HG03432 (cell line): ENCODE measurements around the gene MUC5AC.
"Not testable (repeated sequence)": the region's sequence is repeated elsewhere in the genome, so short reads cannot be mapped to it uniquely, and the experiment has no call there.

Experiments used
- ATAC-seq: cut with Tn5 transposase; IDR thresholded peaks from one replicate; pipeline ENCODE4 v1.9.1; 2021; ENCODE audit warnings: mild to moderate bottlenecking, moderate library complexity; ENCODE audit not compliant: unreplicated experiment

The MUC5AC gene

GRCh38 chr11:1205121-1205986 is 47.6 kb downstream of the MUC5AC start:
- no peak for ATAC-seq

DNA sequence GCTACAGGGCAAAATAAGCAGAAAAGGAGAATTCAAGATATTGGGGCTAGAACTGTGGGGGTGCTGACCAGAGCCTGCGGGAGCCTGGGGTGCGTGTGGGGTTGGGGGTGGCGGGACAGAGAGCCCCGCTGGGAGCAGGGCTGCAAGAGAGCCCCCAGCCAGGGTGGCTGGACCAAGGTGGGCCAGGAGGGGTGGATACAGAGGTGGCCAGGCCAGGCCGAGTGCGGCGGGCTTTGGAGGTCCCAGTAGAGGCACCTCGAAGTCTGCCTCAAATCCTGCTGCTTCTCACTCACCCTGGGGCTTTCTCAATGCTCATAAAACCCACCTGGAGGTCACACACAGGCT is 48.2 kb downstream of the MUC5AC start:
- ATAC-seq = no peak

DNA sequence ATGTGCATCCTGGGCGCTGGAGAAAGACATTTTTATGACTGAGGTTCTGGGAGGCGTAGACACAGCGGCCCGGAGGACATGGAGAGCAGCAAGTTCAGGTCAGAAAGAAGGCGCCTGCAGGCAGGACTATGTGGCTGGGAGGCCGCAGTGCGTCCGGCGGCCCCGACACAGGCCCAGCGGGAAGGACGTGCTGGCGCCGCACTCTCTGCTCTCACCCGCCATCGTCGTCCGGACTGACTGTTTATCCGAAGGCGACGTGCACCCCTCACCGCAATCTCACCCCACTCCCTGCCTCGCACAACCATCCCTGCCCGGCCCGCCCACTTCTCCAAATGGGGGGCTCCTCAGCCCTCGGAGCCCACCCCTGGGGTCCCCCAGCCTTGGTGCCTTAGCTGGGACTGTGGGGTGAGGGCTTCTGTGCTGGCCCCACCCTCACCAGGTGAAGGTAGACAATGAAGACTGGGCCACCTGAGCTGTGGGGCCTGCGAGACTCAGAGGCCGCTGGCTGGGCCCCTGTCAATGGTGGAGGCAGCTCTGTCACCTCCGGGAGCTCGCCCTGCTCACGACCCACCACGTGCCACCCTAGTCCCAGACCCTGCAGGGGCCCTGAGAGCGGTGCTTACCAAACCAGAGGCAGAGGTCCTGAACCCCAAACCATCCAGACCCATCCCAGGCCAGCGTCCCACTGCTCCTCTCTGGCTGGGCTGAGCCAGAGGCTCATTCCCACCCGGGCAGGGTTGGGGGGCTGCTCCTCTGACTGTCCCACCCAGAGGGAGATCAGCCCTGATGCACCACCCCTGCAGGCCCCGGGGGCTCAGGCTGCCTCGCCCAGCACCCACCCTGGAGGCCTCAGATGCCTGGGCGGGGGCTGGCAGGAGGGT is 48.9 kb downstream of the MUC5AC start:
- no peak for ATAC-seq

- ATAC-seq = no peak
These were observed 49.8 kb downstream of the MUC5AC start for GRCh38 chr11:1207401-1208143.

- no peak for ATAC-seq
These were observed 50.3 kb downstream of the MUC5AC start for GRCh38 chr11:1208144-1208393.

DNA sequence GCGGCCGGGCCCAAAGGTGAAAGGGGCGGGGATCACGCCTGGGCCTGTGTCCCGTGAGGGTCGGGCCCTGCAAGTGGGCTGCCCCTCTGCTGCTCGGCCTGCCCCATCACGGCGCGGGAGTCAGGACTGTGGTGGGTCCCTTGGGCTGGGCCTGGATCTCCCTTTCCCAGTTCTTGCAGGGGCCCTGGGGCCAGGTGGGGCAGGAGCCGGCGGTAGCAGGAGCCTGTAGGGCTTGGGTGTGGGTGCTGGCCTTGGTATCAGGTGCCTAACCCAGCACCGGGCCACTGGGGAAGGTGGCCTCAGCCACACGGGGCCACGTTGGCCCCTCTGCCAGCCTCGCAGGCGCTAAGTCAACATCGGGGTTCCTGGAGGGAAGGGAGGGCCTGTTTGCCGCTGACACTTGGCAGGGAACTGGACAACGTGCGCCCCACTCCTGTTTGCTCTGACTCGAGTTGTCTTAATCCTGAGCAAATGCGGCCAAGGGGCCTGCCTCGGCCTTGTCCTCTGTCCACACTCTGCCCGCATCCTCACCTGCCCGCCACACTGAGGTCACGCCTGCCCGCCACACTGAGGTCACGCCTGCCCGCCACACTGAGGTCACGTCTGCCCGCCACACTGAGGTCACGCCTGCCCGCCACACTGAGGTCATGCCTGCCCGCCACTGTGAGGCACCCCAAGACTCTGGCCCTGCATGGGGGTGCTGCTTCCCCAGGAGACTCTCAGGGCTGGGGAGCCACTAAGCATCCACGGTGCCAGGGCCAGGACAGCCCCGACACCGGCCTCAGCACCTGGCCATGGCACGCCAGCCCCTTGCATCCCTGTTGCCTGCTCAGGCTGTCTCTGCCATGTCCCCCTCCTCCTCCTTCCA is 50.9 kb downstream of the MUC5AC start:
- no peak for ATAC-seq

- no peak for ATAC-seq
These were observed 51.8 kb downstream of the MUC5AC start for GRCh38 chr11:1209371-1210057.

DNA sequence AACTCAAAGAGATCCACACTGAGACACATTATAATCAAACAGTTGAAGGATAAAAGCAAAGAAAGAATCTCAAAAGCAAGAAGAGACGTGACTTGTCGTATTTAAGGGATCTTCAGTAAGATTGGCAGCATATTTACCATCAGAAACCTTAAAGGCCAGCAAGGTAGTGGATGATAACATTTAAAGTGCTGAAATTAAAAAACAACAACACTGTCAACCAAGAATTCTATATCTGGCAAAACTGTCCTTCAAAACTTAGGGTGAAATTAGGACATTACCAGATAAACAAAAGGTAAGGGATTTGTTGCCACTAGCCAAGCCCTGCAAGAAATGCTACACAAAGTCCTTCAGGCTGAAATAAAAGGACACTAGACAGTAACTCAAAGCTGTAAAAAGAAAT is 54.1 kb downstream of the MUC5AC start:
- ATAC-seq = no peak

- ATAC-seq = not testable (repeated sequence)
These were observed 58.1 kb downstream of the MUC5AC start for GRCh38 chr11:1215826-1216225.

DNA sequence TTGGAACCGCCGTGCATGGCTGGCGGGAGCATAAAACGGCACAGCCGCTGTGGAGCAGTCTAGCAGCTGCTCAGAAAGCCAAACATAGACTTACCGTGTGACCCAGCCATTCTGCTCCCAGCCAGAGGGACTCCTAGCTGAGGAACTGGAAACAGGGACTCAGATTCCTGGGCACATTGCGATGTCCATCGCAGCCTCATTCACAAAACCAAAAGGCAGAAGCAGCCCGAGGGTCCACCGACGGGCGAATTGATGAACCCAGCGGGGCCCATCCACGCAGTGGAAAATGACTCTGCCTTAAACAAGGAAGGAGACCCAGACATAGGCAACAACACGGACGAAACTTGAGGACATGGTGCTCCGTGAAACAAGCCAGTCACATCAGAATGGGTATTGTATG is 59.4 kb downstream of the MUC5AC start:
- ATAC-seq = no peak

DNA sequence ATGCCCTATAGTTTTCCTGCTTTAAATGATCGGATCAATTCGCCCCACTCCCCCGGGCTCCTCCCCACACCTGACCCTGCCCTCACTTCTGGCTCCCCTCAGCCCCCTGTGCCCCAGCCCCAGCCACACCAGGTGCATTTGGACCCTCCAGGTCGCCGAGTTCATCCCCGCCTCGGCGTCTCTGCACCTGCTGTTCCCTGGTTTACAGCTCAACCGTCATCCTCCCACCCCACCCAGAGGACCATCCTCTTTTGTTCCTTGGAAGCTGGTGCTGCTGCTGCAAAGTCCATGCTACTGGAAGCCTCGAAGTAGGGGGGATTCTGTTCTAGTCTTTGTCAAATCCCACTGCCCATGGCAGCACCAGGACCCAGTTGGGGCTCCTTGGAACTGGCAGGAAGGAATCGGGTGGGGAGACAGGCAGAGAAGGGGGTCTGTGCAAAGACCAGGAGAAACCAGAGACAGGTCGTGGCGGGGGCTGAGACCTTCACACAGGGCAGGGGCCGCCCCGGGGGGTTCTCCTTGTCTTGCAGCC is 60.6 kb downstream of the MUC5AC start:
- no peak for ATAC-seq

- ATAC-seq = no peak
These were observed 61.2 kb downstream of the MUC5AC start for GRCh38 chr11:1218788-1219445.

DNA sequence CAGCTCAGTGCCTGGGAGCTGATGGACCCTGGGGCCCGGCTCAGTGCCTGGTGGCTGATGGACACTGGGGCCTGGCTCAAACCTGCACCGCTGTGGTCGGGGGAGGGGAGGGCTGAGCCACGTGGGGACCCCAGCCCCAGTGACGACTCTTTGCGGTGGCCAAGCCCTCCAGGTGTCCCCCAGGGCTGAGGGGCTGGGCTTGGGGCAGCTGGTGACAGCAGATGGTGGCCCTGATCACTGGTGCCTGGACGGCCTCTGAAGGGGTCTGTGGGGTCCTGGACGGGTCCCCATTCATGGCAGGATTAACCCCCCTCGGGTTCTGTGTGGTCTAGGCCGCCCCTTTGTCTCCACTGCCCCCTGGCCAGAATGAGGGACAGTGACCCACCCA is 61.7 kb downstream of the MUC5AC start:
- no peak for ATAC-seq

DNA sequence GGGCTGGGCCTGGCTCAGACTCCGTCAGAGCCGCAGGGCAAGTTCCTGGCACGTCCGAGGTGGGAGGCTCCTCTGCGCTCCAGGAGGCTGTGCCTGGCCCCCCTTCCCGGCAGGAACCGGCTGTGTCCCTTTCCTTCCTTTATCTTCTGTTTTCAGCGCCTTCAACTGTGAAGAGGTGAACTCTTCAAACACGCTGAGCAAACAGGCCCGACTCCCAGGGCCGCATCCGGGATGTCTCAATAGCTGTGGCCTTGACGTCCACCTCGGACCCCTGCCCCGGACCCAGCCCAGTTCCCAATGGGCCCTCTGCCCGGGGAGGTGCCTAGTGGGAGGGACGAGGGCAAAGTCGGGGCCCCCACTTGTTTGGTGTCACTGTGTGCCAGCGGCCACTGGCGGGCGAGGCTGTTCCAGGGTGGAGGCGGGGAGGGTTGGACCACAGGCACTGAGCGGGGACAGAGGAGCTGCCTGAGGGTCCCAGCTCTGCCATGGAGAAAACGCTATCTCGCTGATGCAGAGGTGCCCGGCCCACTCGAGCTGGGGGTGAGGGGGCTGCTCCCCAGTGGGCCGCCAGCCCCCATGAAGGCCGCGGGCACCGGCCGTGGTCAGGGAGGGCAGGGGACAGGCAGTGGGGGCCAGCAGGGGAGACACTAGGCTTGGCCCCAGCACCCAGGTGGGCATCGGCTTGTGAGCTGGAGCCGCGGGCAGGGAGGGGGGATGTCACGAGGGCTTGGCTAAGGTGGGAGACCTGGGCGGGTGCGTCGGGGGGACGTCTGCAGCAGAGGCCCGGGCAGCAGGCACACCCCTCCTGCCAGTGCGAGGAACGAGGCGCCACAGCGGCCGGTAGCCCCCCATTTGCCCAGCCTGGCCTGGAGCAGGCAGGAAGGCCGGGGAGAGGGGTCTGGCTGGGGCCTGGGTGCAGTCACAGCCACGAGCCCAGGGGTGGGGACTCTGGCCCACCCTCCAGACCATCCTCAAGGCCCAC is 62.4 kb downstream of the MUC5AC start:
- ATAC-seq = no peak

DNA sequence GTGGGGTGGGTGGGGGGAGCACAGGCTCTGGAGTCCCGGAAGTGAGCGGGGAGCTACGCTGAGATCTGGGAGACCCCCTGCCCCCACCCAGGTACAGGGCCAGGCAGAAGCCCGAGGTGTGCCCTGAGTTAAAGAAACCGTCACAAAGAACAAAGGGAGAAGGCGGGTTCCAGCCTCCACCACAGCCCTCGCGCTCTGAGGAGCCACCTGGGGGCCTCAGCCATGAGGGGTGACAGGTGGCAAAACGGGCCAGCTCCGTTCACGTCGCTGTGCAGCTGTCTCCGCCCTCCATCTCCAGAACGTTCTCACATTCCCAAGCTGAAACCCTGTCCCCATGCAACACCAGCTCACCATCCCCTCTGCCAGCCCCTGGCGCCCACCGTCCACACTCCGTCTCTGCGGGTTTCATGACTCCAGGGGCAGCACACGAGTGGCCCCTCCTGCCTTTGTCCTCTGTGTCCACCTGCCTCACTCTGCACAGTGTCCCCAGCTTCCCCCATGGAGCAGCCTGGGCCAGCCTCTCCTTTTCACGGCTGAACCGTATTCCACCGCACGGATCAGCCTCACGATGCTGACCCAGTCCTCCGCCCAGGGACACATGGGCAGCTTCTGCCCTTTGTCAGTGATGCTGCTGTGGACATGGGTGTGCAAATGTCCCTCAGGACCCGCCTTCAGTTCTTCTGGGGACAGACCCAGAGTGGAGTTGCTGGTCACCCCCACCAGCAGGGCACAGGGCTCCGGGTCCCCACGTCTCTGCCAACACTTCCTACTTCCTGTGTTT is 63.4 kb downstream of the MUC5AC start:
- no peak for ATAC-seq

DNA sequence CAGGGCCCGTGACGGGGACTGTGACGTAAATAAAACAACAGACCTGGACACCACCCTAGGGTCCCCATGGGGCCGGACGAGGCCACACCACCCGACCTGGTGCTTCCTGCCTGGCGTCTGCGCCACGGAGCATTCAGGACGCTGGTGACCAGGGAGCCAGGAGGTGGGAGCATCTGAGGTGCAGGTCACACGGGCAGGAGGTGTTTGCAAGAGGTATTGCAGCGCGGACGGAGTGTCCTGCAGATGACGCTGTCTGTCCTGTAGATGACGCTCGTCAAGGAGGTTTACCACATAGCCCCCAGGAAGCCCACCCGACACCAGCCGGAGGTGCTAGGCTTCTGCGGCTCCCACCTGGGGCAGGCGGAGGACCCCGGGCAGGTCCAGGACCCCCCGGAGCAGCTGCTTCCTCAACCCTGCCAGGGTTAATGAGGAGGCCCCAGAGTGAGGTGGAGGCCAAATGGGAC is 64.1 kb downstream of the MUC5AC start:
- no peak for ATAC-seq
